DND-41 (cell line): Measurements from ENCODE around the gene SPINT4.
"Not testable (repeated sequence)": the region's sequence is repeated elsewhere in the genome, so short reads cannot be mapped to it uniquely, and the experiment has no call there.

Experiments
- ATAC-seq: fragments of 200-7000 bp; cut with Tn5 transposase; 3 replicates; pipeline ENCODE4 v1.9.1; 2021; ENCODE audit warnings: low read depth; ENCODE audit not compliant: insufficient read depth
- DNase-seq: peaks from one replicate; pipeline ENCODE4 v3.0.0-alpha.2; 2020
- H2AFZ ChIP-seq: 2 replicates; pipeline ENCODE4 v1.6.0; 2012; ENCODE audit warnings: low read depth, low read length
- H3K27ac ChIP-seq: 2 replicates; pipeline ENCODE4 v1.5.1; 2012; ENCODE audit warnings: low read length, inconsistent platforms
- H3K27me3 ChIP-seq: fragments of 200-600 bp; sonication (generic); 2 replicates; pipeline ENCODE4 v1.6.0; 2012; ENCODE audit warnings: low read length, mild to moderate bottlenecking, inconsistent platforms; ENCODE audit not compliant: insufficient read depth, poor library complexity
- H3K36me3 ChIP-seq: 2 replicates; pipeline ENCODE4 v1.5.1; 2012; ENCODE audit warnings: low read length, inconsistent platforms; ENCODE audit not compliant: insufficient read depth
- H3K4me1 ChIP-seq: 2 replicates; pipeline ENCODE4 v1.5.1; 2012; ENCODE audit warnings: mild to moderate bottlenecking, low read length; ENCODE audit not compliant: insufficient read depth
- H3K4me2 ChIP-seq: 2 replicates; pipeline ENCODE4 v1.6.0; 2012; ENCODE audit warnings: mild to moderate bottlenecking, moderate library complexity, low read length, inconsistent platforms; ENCODE audit not compliant: insufficient read depth
- H3K4me3 ChIP-seq, 2 experiments: fragments of 200-600 bp in 1 of 2; shearing (Covaris generic) in 1 of 2; 2 replicates each; pipeline ENCODE4 v1.5.1; 2012 to 2016; ENCODE audit warnings: inconsistent platforms in 2 of 2, low read length in 2 of 2, mild to moderate bottlenecking in 2 of 2, low read depth in 1 of 2, moderate library complexity in 1 of 2
- H3K79me2 ChIP-seq: 2 replicates; pipeline ENCODE4 v1.6.0; 2012; ENCODE audit warnings: low read length, inconsistent platforms; ENCODE audit not compliant: insufficient read depth
- H3K9ac ChIP-seq: 2 replicates; pipeline ENCODE4 v1.6.0; 2012; ENCODE audit warnings: low read depth, mild to moderate bottlenecking, inconsistent platforms, low read length, moderate library complexity
- H3K9me3 ChIP-seq: 2 replicates; pipeline ENCODE4 v1.5.1; 2012; ENCODE audit warnings: low read length, moderate library complexity, mild to moderate bottlenecking, inconsistent platforms; ENCODE audit not compliant: insufficient read depth, severe bottlenecking
- H4K20me1 ChIP-seq: 2 replicates; pipeline ENCODE4 v1.6.0; 2012; ENCODE audit warnings: low read length; ENCODE audit not compliant: insufficient read depth
- EZH2 ChIP-seq: IDR thresholded peaks from 3 replicates; pipeline ENCODE4 v1.6.1; 2012; ENCODE audit warnings: borderline replicate concordance, low read depth, mild to moderate bottlenecking, moderate library complexity, low read length, inconsistent platforms; ENCODE audit not compliant: severe bottlenecking
- TF ChIP-seq, protein P1 (sequence below): IDR thresholded peaks from 2 replicates; pipeline ENCODE4 v1.5.1; 2012; ENCODE audit warnings: borderline replicate concordance, low read length, moderate library complexity, mild to moderate bottlenecking; ENCODE audit not compliant: poor library complexity, severe bottlenecking; ENCODE audit errors: extremely low read depth

The SPINT4 gene

DNA sequence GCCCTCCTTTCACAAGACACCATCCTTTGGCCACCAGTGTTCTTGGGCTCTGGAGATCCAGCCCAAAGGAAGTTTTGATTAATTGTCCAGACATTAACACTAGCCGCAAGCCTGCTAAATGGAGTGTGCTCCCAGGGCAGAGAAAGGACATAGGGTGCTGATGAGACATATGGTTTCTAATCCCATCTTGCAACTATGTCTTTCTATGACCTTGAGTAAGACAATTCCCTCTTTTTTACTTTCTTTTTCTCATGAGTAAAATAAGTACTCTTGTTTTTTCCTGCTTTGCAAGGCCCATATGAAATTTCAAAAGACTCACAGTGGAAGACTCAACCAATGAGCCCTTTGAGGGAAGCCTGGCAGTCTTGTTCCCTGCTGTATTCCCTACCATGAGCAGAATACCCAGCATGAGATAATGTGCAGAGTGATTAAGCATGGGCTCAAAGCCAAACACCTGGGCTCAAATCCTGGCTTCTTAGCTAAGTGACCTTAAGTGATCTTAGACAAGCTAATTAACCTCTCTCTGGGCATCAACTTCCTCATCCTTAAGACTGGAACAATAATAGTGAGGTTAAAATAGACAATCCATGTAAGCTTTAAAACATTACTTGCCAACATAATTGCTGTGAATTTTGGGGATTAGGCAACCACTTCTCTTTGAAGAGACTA lies 17.0 kb upstream of the SPINT4 start, which contains the start of gene WFDC10B:
Gene WFDC10B (minus strand): TSS at position 51 of the 669 bp plus-strand sequence. CDS start 19,027 bp downstream, outside the sequence.
- DNase-seq (no peak), ATAC-seq (no peak)
- Histone ChIP-seq H3K27ac (no peak within 1 kb of the TSS), H3K79me2 (no peaks in the 10 kb centered on the region), H3K4me3 (no peak within 1 kb of the TSS), H3K9me3 (no peaks in the 10 kb centered on the region), H2AFZ (no peak within 1 kb of the TSS), H3K4me2 (no peak within 1 kb of the TSS), H3K9ac (no peak within 1 kb of the TSS), H3K36me3 (no peaks in the 10 kb centered on the region), H3K4me1 (no peaks in the 10 kb centered on the region), H3K27me3 (peaks cover 12% of the 10 kb centered on the region), H4K20me1 (no peaks in the 10 kb centered on the region)
- no peak for TF ChIP-seq EZH2
- TF ChIP-seq, protein P1, sequence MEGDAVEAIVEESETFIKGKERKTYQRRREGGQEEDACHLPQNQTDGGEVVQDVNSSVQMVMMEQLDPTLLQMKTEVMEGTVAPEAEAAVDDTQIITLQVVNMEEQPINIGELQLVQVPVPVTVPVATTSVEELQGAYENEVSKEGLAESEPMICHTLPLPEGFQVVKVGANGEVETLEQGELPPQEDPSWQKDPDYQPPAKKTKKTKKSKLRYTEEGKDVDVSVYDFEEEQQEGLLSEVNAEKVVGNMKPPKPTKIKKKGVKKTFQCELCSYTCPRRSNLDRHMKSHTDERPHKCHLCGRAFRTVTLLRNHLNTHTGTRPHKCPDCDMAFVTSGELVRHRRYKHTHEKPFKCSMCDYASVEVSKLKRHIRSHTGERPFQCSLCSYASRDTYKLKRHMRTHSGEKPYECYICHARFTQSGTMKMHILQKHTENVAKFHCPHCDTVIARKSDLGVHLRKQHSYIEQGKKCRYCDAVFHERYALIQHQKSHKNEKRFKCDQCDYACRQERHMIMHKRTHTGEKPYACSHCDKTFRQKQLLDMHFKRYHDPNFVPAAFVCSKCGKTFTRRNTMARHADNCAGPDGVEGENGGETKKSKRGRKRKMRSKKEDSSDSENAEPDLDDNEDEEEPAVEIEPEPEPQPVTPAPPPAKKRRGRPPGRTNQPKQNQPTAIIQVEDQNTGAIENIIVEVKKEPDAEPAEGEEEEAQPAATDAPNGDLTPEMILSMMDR, result no peak

DNA sequence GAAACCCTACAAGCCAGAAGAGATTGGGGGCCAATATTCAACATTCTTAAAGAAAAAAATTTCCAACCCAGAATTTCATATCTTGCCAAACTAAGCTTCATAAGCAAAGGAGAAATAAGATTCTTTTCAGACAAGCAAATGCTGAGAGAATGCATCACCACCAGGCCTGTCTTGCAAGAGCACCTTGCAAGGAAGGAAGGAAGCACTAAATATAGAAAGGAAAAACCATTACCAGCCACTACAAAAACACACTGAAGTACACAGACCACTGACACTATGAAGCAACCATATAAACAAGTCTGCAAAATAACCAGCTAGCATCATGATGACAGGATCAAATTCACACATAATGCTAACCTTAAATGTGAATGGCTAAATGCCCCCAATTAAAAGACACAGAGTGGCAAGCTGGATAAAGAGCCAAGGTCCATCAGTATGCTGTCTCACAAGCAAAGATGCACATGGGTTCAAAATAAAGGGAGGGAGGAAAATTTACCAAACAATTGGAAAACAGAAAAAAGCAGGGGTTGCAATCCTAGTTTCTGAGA lies 5.9 kb upstream of the SPINT4 start:
- H4K20me1 ChIP-seq, H2AFZ ChIP-seq, H3K27ac ChIP-seq, H3K79me2 ChIP-seq, ATAC-seq, H3K9ac ChIP-seq, H3K4me1 ChIP-seq, DNase-seq, H3K27me3 ChIP-seq, H3K9me3 ChIP-seq, H3K4me2 ChIP-seq, H3K36me3 ChIP-seq, H3K4me3 ChIP-seq: not testable (repeated sequence)

DNA sequence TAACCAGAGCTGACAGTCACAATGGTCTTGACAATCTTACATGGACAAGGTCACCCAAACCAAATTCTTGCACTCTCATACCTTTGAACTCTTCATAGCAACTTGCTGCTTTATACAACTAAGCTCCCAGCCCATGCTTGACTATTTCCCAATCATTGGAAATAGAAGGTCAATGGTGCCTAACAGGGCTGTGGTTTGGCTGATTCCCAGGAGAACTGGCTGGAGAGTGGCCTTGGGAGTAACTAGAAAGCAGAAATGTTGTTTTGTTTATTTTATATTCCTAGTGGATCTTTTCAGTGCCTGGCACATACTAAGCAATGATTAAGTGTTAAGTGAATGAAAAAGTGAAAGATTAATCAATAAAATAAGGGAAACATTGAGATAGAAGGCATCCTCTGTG lies 3.0 kb downstream of the SPINT4 start:
- Histone ChIP-seq H3K79me2 (no peaks in the 10 kb centered on the region), H3K4me1 (no peaks in the 10 kb centered on the region), H3K4me3 (no peak overlapping the region), H4K20me1 (no peaks in the 10 kb centered on the region), H3K9me3 (no peaks in the 10 kb centered on the region), H3K27ac (no peak overlapping the region), H3K9ac (no peak overlapping the region), H3K4me2 (no peak overlapping the region), H3K36me3 (no peaks in the 10 kb centered on the region), H3K27me3 (peaks cover 10% of the 10 kb centered on the region), H2AFZ (no peak overlapping the region)
- no peak for TF ChIP-seq EZH2
- ATAC-seq (no peak), DNase-seq (no peak)

DNA sequence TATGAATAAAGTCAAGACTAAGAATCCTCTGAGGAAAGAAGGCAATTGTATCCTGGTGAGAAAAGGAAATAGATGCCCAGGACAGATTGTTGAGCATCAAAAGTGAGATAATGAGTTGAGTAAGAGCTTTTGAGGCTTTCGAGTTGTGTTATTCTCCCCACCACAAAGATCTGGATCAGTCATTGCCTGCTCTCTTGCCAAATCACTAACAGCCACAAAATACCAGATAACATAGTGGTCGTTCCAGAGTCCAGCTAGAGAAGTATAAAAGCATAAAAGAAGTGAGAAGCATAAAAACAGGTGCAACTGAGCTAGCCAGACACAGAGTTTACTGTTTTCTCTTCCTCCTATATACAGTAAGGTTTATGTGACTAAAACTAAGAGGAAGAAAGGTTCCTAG lies 4.9 kb downstream of the SPINT4 start:
- no peaks in the 10 kb centered on the region for H4K20me1 ChIP-seq
- DNase-seq (no peak), ATAC-seq (no peak)
- no peaks in the 10 kb centered on the region for H3K79me2 ChIP-seq
- no peak overlapping the region for H3K4me3 ChIP-seq
- H3K9ac ChIP-seq, result no peak overlapping the region
- H3K27ac ChIP-seq, result no peak overlapping the region
- H2AFZ ChIP-seq, result no peak overlapping the region
- H3K27me3 ChIP-seq, result peaks cover 9% of the 10 kb centered on the region
- H3K36me3 ChIP-seq, result no peaks in the 10 kb centered on the region
- no peaks in the 10 kb centered on the region for H3K4me1 ChIP-seq
- no peak overlapping the region for H3K4me2 ChIP-seq
- peaks cover 2% of the 10 kb centered on the region for H3K9me3 ChIP-seq
- TF ChIP-seq, protein P1, result no peak
- TF ChIP-seq EZH2, result no peak
